ENCODE results near the gene WNT7A. TPM values are rescaled to one million over a fixed set of nuclear protein-coding genes. Genes with fewer than 3 reads are reported as not detected.

WNT7A gene
- total RNA-seq, 1 experiment from 2014 or later: 0.34 TPM

GRCh38 chr3:13827699-13828098 lies 52.2 kb downstream of the WNT7A start:
- H4K20me1 ChIP-seq (ENCODE audit: insufficient read depth): no peaks in the 10 kb centered on the region
- H3K36me3 ChIP-seq (ENCODE audit: control insufficient read depth in 1 of 2, insufficient read depth in 2 of 2, low read length in 2 of 2): no peaks in the 10 kb centered on the region
- H3K27ac ChIP-seq (ENCODE audit: low read depth, low read length): no peak overlapping the region
- no peak overlapping the region for H3K9ac ChIP-seq (ENCODE audit: low read length)
- ChIA-PET POLR2A (no interaction called here), RAD21 (ENCODE audit: low non-redundant PET in 1 of 2, low total read pairs in 2 of 2, uncharacterized antibody in 2 of 2, unreplicated experiment in 2 of 2) (interaction anchor here in 1 of 2 experiments (0.6 kb wide), 1 partner anchor 64 kb away, joined by 3 read pairs; no protein-coding TSS in a partner anchor), CTCF (no interaction called here)
- H3K9me2 ChIP-seq (ENCODE audit: insufficient read depth): no peaks in the 10 kb centered on the region
- H3K4me3 ChIP-seq (replicated peaks in 1 of 2; ENCODE audit: low read depth in 1 of 2, low read length in 2 of 2): no peak overlapping the region
- H3K27me3 ChIP-seq (ENCODE audit: insufficient read depth, low read length): no peaks in the 10 kb centered on the region
- H2AFZ ChIP-seq (ENCODE audit: low read depth, low read length, poor library complexity, severe bottlenecking): no peak overlapping the region
- H3K79me2 ChIP-seq (ENCODE audit: insufficient read depth, low read length): no peaks in the 10 kb centered on the region
- no peaks in the 10 kb centered on the region for H3K9me3 ChIP-seq (ENCODE audit: control insufficient read depth in 1 of 2, insufficient read depth in 1 of 2, low read depth in 1 of 2, low read length in 2 of 2)
- DNase-seq (ENCODE audit: low read depth, low spot score): no peak
- BruUV-seq (replicated peaks): no TSS peak
- ATAC-seq: no peak
- peaks cover 0 to 20% of the 10 kb centered on the region in 2 experiments; a peak in 1 of 4 replicates for H3K4me1 ChIP-seq (ENCODE audit: control insufficient read depth in 1 of 2, insufficient read depth in 2 of 2, low read length in 2 of 2)
- intact Hi-C loops (cut with micrococcal nuclease): no loop called here
- TF ChIP-seq MAX (IDR thresholded peaks at IDR 0.05): no peak
- TF ChIP-seq EGR1 (IDR thresholded peaks at IDR 0.05; ENCODE audit: low read depth): no peak
- TF ChIP-seq ZFX (IDR thresholded peaks at IDR 0.05): no peak
- TF ChIP-seq ATF3 (IDR thresholded peaks at IDR 0.05): no peak
- TF ChIP-seq TCF7L2 (IDR thresholded peaks at IDR 0.05; ENCODE audit: borderline replicate concordance, extremely low read depth, insufficient read depth, insufficient read length): no peak
- no peak for TF ChIP-seq ZBTB33 (IDR thresholded peaks at IDR 0.05; ENCODE audit: extremely low read depth, insufficient replicate concordance, low read length)
- no peak for TF ChIP-seq EZH2 (IDR thresholded peaks at IDR 0.05)
- no peak for TF ChIP-seq EZH2phosphoT487 (IDR thresholded peaks at IDR 0.05; ENCODE audit: borderline replicate concordance)
- no peak for TF ChIP-seq FOSL1 (IDR thresholded peaks at IDR 0.05; ENCODE audit: low read depth)
- no peak for TF ChIP-seq SIN3A (IDR thresholded peaks at IDR 0.05; ENCODE audit: low read depth)
- TF ChIP-seq CBX3 (IDR thresholded peaks at IDR 0.05; ENCODE audit: low read depth): no peak
- no peak overlapping the region for H3K4me2 ChIP-seq (ENCODE audit: low read length)
